GM21367 (cell line): Measurements from ENCODE around the gene FOXD4L1.
A peak's percentile ranks its signal among the peaks of the same experiment; 100 is the strongest.
"Not testable (repeated sequence)": the region's sequence is repeated elsewhere in the genome, so short reads cannot be mapped to it uniquely, and the experiment has no call there.

Source experiments
- ATAC-seq: cut with Tn5 transposase; IDR thresholded peaks from one replicate; pipeline ENCODE4 v1.9.1; 2021; ENCODE audit not compliant: unreplicated experiment

Gene FOXD4L1

DNA sequence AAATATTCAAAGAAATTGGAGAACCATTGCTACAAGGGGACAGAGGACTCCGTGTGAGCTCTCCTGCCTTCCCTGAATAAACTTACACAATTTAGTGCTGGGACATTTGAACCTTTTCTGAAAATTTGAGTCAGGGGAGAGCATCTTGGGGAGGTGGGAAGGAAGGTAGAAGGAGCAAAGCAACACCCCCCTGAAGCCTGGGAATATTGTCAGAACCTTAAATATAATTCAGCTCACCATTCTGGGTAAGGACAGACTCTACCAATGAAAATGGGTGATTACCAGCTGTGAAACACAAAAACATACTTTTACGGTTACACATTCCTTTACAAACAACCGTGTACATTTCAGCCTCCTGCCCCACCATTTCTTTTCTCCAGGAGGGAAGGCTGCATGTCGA, at the start of gene FOXD4L1:
FOXD4L1 (plus strand) TSS at position 301 of the 400 bp plus-strand sequence. CDS start 592 bp downstream, outside the sequence.
- ATAC-seq: not testable (repeated sequence)

DNA sequence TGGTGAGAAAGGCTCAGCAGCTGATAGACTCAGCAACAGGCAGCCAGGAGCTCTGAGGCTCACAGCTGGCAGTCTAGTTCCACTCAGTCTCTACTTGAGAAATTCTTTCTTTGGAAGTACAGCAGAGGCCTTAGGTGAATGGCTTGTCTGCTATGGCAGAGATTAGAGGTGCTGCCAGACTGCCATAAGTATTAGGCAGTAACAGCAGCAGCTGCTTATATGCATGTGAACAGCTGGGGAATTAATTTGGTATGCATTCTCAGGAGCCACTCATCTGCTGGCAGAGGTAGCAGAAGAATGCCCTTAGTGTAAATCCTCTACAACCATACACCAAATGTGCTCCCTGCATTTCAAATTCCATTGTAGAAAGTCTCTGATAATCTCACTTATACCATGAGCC, 32.7 kb upstream of the FOXD4L1 start:
- not testable (repeated sequence) for ATAC-seq

DNA sequence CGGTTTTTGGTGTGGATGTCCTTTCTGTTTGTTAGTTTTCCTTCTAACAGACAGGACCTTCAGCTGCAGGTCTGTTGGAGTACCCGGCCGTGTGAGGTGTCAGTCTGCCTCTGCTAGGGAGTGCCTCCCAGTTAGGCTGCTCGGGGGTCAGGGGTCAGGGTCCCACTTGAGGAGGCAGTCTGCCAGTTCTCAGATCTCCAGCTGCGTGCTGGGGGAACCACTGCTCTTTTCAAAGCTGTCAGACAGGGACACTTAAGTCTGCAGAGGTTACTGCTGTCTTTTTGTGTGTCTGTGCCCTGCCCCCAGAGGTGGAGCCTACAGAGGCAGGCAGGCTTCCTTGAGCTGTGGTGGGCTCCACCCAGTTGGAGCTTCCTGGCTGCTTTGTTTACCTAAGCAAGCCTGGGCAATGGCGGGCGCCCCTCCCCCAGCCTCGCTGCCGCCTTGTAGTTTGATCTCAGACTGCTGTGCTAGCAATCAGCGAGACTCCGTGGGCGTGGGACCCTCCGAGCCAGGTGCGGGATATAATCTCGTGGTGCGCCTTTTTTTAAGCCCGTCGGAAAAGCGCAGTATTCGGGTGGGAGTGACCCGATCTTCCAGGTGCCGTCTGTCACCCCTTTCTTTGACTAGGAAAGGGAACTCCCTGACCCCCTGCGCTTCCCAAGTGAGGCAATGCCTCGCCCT, 21.6 kb upstream of the FOXD4L1 start:
- not testable (repeated sequence) for ATAC-seq

DNA sequence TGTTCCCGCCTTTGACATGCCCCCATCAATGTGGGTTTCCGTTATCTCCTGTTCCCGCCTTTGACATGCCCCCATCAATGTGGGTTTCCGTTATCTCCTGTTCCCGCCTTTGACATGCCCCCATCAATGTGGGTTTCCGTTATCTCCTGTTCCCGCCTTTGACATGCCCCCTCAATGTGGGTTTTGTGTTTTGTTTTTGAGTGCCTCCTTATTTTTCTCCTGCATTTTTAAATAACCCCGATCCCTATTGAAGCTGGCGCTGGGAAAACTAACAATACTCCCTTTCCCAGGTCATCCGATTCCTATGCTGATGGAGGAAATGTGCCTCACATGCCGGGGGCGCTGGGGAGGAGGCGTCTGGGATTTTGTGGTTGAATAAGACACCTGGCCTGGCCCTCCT, 1.9 kb upstream of the FOXD4L1 start:
- not testable (repeated sequence) for ATAC-seq

DNA sequence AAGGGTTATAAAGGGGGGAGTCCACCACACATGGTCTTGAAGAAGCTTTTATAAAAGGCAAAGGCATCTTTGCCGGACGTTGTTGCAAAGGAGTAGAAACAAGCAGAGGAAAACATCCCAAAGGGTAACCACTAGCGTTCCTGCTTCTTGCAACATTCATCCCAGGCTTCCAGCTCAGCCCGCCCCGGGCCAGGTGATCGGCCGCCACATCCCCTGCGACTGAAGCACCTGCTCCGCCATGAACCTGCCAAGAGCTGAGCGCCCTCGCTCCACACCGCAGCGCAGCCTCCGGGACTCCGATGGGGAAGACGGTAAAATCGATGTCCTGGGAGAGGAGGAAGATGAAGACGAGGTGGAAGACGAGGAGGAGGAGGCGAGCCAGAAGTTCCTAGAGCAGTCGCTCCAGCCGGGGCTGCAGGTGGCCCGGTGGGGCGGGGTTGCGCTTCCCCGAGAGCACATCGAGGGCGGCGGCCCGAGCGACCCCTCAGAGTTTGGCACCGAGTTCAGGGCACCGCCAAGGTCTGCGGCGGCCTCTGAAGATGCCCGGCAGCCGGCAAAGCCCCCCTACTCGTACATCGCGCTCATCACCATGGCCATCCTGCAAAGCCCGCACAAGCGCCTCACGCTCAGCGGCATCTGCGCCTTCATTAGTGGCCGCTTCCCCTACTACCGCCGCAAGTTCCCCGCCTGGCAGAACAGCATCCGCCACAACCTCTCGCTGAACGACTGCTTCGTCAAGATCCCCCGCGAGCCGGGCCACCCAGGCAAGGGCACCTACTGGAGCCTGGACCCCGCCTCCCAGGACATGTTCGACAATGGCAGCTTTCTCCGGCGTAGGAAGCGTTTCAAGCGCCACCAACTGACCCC, 787 bp downstream of the FOXD4L1 start:
- ATAC-seq: not testable (repeated sequence)

DNA sequence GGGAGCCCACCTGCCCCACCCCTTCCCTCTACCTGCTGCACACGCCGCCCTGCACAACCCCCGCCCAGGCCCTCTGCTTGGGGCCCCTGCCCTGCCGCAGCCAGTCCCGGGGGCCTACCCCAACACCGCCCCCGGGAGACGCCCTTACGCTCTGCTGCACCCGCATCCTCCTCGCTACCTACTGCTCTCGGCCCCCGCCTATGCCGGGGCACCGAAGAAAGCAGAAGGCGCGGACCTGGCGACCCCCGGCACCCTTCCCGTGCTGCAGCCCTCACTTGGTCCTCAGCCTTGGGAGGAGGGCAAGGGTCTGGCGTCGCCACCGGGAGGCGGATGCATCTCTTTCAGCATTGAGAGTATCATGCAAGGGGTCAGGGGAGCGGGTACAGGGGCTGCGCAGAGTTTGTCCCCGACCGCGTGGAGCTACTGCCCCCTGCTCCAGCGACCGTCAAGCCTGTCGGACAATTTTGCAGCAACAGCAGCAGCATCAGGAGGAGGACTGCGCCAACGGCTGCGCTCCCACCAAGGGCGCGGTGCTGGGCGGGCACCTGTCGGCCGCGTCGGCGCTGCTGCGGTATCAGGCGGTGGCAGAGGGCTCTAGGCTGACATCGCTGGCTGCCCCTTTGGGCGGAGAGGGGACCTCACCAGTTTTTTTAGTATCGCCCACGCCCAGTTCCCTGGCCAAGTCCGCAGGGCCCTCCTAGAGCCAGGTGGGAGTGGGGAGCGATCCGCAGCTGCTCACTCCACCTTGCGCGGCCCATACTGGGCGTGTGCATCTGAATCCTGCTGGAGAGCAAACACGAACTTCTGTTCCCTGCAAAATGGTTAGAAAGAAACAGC, 1.6 kb downstream of the FOXD4L1 start:
- not testable (repeated sequence) for ATAC-seq

DNA sequence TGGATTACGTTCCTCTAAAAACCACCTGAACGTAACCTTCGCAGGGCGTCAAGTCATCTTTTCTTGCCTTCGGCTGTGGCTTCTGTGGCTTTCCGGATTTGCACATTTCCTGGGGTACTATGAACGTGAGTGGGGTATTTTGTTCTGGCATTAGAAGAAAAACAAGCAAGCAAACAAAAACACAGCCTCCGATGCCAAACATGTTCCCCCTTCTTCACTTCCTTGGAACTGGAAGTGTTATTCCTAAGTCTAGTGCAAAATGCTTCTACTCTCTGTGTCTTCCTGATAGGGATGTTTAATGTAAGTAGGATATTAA, 2.2 kb downstream of the FOXD4L1 start:
- ATAC-seq: not testable (repeated sequence)

DNA sequence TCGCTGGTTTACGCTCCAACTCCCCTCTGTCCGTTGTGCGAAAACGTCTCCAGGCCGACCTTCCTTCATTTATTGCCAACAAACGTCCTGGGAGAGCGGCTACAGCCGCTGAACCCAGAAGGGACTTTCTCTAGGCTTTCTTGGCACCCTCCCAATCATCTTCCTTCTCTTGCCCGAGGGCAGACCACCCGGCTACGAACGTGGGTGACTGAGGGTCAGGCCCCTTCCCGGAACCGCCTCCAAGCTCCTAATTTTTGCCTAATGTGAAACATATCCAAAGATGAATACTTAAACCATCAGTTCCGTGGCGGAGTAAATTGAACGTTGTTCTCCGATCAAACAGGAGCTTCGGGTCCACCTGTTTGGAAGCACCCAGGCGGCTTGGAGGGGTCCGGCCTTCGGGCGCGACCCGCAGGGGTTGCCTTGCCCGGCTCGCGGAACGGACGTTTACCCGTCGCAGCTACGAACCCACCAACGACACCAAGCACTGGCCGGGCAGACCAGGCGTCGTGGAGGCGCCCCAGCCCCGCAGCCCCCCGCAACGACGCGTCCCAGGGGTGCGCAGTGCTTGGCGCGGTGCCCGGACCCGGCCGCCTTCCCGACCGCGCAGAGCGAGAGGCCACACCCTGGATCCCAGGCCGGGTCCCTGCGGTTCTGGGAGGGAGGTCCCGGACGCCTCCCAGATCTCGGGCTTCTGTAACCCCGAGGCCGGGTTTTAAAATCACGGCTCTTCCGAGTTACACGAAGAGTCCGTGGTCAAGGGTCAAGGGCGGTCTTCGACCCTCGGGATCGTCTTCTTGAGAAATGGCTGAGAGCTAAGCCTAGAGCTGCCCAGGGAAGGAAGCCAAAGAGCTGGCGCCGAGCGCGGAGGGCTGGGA, 4.0 kb downstream of the FOXD4L1 start:
- ATAC-seq: not testable (repeated sequence)

DNA sequence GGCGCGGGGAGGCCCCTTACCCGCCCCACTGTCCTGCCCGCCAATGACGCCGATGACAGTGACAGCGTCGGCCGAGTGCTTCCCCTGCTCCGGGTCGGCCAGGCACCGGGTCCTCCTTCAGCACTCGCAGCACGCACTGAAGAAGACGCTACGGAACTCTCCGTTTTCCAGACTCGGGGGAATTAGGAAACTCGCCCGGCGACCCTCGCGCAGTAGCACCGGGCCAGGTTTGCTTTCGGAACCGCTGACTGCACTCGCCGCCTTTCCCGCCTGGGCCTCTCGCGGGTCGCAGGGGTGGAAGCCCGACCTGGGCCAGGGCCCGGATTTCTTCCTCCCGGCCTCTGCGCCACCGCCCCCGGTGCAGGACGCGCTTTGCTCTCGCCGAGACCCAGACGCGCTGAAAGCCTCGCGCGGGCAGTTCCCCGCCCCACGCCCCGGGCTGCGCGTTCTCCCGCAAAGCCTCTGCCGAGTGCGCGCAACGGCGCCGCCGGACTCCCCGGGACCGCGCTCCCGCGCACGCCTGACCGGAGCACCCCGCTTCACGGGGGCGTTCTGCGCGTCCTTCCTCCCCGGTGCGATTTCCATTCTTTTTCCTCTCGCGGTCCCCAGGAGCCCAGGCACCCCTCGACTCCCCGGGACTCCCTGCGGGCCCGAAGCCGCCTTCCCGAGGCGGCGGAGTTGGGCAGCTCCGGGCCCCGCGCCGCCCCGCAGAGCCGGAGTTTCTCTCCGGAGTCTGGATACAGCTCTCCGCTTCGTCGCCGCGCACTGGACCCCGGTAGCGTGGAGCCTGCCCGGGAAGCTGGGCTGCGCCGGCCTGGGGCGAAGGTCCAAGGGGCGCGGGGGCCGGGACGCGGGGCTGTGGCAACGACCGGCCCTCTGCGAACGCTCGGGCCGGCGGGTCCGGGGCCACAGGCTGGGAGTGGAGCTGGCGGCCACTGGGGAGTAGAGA, 4.9 kb downstream of the FOXD4L1 start:
- peak; percentile 66 for ATAC-seq

DNA sequence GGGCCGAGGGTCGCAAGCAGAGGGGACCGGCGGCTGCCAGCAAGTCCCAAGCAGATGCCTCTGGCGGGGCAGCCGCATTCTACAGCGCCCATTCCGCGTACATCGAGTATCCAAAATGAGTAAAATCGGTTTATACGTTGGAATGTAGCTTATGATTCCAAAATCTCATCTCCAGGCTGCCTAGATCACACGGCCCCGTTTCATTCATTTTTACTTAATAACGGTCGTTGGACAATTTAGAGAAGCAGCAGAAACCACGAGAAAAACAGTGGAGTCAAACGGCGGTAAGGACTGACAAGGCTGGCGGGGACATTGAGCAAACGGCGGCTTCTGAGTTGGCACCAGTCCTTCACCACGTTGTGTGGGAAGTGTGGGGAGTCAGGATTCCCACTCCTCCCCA, 5.6 kb downstream of the FOXD4L1 start:
- ATAC-seq: not testable (repeated sequence)

DNA sequence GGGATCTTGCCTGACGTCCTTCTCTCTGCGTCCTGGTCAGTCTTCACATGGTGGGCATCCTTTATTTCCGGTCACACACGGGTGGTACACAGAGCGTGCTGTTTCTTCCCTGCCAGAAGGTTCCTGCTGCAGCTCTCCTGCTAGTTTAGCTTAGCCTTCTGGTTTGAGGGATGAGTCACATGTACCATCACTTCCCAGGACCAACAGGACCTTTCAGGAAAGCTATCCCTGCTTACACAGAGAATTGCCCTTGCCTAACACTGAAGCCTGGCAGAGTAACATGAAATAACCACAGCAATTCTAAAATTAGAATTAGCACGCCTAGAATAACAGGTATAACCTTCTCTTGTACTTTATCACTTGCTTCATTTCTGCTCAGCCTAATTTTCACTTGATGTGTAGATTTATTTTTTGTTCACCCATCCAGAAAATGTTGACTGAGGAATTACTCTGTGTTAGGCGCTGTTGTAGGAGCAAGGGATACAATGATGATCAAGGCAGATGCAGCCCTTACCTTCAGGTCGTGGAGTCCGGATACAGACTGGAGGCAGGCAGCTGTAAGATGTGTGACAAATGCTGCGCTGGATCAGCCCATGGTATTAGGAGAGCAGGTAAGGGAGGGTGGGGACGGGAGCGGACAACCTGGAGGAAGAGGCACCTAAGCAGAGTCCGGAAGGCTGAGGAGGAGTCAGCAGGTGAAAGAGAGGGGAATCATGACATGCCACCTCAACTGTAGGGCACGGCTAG, 9.1 kb downstream of the FOXD4L1 start:
- not testable (repeated sequence) for ATAC-seq

DNA sequence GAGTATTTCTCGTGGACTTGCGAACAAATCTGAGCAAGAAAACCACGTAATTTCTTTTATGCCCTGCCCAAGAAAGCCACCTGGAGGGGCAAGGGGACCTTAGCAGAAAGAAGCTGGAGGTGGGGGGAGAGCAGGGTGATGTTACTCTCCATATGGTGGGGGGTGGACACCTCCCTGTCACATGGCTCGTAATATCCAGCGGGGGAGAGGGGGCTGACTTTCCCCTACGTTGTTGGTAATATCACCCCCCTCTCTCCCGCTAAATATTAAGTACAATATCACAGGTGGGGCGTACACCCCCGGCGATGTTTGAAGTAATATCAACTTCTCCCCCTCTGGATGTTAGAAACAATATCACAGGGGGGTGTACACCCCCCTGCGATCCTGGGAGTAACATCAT, 9.7 kb downstream of the FOXD4L1 start:
- not testable (repeated sequence) for ATAC-seq

DNA sequence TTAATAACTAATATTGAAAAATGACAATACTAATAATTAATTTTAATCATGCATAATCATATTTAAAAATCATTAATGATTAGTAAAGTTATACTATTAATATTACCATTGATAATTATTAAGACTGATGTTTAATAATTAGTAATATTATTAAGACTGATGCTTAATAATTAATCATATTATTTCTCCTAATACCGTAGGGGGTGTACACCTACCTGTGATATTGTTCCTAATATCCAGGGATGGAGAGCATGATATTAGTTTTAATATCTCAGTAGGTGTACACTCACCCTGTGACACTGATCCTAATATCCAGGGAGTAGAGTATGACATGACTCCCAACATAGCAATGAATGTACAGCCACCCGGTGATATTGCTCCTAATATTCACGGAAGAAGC, 12.4 kb downstream of the FOXD4L1 start:
- not testable (repeated sequence) for ATAC-seq

DNA sequence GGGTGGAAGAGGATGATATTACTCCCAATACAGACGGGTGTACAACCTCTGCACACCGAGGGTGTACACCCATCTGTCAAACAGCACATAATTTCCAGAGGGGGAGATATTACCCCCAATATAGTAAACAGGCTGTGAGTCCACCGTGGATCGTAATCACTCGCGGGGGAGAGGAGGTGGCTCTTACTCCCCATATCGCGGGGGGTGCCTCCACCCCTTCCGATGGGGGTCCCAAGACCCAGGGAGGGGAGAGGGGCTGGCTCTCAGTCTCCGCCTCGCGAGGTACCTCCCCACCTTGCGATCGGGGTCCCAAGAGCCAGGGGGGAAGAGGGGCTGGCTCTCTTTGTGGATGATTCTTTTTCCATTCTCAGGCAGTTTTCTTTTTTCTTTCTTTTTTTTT, 13.4 kb downstream of the FOXD4L1 start:
- not testable (repeated sequence) for ATAC-seq

DNA sequence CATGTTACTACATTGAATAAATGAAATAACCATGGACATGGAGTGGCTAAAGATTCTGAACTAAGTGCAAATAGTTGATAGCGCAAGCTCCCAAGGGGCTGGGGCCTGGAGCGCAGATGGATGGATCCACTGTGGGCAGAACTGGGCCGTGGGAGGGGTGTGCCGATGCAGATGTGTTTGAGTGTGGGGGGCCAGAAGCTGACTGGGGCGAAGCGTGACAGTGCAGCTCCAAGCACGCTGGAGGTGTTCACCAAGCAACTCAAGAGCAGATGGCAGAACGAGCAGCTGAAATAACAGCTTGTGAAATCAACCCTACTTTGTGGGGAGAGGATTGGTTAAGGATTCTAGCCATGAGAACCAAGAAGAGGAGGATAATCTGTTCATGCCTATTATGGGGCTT, 17.0 kb downstream of the FOXD4L1 start:
- ATAC-seq: not testable (repeated sequence)

DNA sequence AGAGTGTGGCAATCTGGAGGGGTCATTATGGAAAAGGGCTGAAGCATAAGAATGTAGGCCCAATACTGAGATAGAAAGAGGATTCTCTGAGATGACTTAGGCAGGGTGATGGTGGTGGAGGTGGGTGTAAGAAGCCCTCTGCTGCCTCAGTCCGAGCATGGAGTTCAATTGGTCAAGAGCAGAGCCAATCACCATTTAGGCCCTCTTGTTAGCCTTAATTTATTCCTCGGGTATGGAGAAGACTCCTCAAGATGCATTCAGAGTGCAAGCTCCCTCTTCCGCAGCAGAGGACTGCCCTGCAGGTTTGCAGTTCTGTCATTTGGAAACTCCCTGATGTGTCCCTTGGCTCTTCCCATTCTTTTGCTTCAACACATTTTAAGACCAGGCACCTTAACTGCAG, 17.5 kb downstream of the FOXD4L1 start:
- ATAC-seq: not testable (repeated sequence)

DNA sequence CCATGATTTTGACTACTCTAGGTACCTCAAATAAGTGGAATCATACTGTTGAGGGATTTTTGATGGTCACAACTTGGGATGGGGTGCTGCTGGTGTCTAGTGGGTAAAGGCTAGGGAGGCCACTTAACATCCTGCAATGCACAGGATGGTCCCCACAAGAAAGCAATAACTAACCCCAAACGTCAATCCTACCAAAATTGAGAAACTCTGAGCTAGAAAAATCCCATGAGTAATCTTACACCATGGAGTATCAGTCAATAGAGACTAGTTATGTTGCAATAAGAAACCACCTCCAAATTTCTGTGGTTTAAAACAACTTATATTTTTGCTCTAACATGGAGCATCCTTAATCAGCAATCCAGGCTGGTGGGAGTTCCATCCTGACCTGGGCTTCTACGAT, 18.6 kb downstream of the FOXD4L1 start:
- ATAC-seq: not testable (repeated sequence)

DNA sequence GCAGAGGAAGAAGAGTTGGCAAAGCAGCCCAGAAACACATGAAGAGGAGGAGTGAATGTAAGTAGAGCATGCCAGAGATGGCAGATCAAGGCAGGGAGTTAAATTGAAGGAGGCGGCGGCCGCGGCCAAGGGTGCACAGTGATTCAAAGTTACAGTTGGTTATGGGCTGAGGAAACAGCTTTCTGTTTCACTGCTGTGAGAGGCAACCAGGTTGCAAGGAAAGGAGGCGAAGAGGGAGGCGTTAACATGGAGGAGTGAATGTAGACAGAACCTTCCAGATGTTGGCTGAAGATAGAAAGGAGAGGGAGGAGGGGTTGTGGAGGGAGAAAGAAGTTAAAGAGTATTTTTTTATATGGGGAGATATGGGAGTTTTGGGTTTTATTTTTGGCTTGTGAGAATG, 22.4 kb downstream of the FOXD4L1 start:
- ATAC-seq: not testable (repeated sequence)
